Measurements from ENCODE around the gene MCOLN1.

- TF ChIP-seq, protein P1, sequence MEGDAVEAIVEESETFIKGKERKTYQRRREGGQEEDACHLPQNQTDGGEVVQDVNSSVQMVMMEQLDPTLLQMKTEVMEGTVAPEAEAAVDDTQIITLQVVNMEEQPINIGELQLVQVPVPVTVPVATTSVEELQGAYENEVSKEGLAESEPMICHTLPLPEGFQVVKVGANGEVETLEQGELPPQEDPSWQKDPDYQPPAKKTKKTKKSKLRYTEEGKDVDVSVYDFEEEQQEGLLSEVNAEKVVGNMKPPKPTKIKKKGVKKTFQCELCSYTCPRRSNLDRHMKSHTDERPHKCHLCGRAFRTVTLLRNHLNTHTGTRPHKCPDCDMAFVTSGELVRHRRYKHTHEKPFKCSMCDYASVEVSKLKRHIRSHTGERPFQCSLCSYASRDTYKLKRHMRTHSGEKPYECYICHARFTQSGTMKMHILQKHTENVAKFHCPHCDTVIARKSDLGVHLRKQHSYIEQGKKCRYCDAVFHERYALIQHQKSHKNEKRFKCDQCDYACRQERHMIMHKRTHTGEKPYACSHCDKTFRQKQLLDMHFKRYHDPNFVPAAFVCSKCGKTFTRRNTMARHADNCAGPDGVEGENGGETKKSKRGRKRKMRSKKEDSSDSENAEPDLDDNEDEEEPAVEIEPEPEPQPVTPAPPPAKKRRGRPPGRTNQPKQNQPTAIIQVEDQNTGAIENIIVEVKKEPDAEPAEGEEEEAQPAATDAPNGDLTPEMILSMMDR (IDR thresholded peaks at IDR 0.05): no peak
- no peak for TF ChIP-seq POLR2A (IDR thresholded peaks at IDR 0.05)
Measured at GRCh38 chr19:7494416-7495098, 27.9 kb upstream of the MCOLN1 start.
